Erythroblast (primary cell): ENCODE data around the gene ARFGAP2.

Experiments used
- GATA1 ChIP-seq: IDR thresholded peaks from 2 replicates; pipeline ENCODE4 v1.6.1; 2011; ENCODE audit warnings: low read depth, mild to moderate bottlenecking, control low read depth, low read length, moderate library complexity
- POLR2A ChIP-seq: IDR thresholded peaks from 2 replicates; pipeline ENCODE4 v1.6.1; 2011; ENCODE audit warnings: mild to moderate bottlenecking, low read length

DNA sequence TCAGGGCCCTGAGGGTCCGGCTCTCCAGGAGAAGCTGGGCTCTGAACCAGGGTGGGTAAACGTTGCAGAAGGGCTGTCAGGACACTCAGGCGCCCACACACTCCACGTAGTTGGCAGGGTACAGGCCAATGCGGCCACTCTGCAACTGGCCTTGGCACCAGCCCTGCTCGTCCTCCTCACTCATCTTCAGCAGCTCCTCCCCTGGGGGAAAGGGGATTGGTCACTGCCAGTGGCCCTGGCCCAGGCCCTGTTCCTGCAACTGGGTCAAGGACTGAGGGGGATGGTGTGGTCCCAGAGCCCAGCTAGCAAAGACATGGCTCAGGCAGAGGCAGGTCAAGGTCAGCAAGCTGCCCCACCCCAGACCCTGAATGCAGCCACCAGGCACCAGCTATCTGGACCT is 1.2 kb upstream of the ARFGAP2 start:
- TF ChIP-seq POLR2A (no peak), GATA1 (no peak)
